Activated T-cell treated with anti-CD3 and anti-CD28 coated beads, Interleukin-2, amount 50 U/mL, for 1 hour (primary cell): ENCODE results near the gene FXR2.

ENCODE experiments used
- DNase-seq: peaks from one replicate; pipeline ENCODE4 v3.0.0-alpha.2; 2020

The FXR2 gene

DNA sequence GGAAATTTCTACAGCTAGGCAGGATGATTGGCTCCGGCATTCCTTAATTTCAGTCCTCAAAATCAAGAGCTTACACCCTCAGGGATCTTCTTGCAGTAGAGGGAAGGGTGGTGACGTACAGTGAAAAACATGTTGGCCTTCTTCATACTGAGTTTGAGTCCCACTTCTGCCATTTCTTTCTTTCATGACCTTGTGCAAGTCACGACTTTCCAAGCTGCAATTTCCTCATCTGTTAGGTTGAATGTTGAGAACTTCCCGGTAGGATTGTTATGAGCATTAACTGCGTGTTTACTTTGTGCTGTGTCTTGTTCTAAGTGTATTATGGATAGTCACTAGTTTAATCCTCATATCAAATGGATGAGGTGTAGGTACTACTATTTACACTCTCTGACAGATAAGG, 45.1 kb downstream of the FXR2 start:
- DNase-seq = no peak

DNA sequence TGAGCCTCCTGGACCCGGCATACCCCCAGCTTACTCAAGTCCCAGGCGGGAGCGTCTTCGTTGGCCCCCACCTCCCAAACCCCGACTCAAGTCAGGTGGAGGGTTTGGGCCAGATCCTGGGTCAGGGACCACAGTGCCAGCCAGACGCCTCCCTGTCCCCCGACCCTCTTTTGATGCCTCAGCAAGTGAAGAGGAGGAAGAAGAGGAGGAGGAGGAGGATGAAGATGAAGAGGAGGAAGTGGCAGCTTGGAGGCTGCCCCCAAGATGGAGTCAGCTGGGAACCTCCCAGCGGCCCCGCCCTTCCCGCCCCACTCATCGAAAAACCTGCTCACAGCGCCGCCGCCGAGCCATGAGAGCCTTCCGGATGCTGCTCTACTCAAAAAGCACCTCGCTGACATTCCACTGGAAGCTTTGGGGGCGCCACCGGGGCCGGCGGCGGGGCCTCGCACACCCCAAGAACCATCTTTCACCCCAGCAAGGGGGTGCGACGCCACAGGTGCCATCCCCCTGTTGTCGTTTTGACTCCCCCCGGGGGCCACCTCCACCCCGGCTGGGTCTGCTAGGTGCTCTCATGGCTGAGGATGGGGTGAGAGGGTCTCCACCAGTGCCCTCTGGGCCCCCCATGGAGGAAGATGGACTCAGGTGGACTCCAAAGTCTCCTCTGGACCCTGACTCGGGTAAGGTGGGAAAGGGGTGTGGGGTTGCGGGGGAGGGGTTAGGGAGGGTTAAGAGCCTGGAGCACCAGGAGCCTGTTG, 51.4 kb downstream of the FXR2 start:
- DNase-seq = no peak

DNA sequence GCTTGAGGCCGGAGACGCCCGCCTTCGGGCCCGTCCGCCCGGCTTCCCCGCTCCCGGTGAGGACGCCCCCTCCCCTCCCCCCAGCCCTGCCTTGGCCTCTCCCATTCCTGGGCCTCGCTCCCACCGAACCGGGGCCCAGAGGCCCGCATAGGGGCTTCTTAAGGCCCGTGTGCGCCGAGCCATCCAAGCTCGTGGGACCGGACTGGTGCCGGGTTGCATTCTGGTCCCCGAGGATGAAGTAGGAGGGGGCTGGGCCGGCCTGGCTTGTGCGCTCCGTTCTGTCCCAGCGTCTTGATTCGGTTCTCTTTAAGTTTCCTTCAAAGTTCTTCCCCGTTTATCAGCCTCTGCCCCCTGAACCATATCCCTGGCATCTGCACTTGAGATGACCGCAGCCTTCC, 52.5 kb downstream of the FXR2 start:
- DNase-seq = no peak

DNA sequence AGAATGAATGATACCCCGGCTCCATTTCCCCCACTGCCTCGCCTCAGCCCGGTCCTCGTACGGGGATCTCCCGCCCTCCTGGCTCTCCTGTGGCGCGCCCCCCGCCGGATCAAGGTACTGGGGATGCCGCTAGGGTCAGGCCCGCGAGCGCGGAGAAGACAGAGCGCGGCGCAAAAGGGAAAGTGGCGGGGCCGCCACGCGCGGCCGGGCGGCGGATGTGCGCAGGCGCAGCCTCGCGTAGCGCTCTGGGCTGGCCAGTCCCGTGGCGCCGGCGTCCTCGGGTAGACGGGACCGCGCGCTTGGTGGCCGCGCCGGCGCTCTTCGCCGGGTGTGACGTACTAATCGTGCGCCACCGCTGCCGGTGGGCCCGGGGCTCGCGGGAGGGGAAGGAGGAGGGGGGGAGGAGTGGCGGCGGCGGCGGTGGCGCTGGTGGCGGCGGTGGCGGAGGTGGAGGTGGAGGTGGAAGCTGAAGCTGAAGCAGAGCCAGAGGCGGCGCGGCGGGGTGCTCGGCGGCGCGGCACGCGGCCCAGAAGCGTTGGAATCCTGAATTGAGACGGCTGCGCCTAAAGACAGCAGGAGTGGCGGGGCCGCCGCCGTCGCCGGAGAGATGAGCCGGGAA, 53.0 kb downstream of the FXR2 start, which contains the start of gene SENP3:
Gene SENP3, plus strand, starts transcription at position 331 of the 619 bp plus-strand sequence. CDS start 1,158 bp downstream, outside the sequence.
- peak; percentile 90 for DNase-seq

DNA sequence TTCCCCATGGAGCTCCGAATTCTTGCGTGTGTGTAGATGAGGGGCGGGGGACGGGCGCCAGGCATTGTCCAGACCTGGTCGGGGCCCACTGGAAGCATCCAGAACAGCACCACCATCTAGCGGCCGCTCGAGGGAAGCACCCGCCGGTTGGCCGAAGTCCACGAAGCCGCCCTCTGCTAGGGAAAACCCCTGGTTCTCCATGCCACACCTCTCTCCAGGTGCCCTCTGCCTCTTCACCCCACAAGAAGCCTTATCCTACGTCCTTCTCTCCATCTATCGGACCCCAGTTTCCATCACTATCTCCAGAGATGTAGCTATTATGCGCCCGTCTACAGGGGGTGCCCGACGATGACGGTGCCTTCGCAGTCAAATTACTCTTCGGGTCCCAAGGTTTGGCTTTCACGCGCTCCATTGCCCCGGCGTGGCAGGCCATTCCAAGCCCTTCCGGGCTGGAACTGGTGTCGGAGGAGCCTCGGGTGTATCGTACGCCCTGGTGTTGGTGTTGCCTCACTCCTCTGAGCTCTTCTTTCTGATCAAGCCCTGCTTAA, 53.6 kb downstream of the FXR2 start:
- peak; percentile 81 for DNase-seq

DNA sequence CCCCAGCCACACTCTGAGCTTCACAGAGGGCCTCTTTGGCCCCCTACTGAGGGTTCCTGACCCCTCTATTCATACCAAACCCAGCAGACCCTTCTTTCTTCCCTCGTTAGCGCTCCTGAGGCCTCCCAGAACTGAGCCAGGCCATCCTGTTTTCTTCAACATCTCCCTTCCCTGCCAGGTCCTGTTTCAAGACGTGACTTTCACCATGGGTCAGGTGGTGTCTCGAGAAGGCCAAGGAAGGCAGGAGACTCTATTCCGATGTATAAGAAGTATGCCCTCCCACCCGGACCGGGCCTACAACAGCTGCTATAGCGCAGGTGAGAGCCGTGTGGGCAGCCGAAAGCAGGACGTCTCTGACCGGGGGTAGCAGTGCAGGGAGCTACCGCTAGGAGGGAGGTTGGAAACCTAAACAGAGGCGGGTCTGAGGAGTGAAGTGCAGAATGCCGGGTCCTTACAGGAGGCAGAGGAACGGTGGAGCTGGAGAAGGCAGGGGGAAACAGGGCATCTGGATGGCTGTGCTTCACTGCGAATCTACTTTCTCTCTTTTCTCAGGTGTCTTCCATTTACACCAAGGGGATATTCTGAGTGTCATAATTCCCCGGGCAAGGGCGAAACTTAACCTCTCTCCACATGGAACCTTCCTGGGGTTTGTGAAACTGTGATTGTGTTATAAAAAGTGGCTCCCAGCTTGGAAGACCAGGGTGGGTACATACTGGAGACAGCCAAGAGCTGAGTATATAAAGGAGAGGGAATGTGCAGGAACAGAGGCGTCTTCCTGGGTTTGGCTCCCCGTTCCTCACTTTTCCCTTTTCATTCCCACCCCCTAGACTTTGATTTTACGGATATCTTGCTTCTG, 54.3 kb downstream of the FXR2 start:
- peak; percentile 62 for DNase-seq

DNA sequence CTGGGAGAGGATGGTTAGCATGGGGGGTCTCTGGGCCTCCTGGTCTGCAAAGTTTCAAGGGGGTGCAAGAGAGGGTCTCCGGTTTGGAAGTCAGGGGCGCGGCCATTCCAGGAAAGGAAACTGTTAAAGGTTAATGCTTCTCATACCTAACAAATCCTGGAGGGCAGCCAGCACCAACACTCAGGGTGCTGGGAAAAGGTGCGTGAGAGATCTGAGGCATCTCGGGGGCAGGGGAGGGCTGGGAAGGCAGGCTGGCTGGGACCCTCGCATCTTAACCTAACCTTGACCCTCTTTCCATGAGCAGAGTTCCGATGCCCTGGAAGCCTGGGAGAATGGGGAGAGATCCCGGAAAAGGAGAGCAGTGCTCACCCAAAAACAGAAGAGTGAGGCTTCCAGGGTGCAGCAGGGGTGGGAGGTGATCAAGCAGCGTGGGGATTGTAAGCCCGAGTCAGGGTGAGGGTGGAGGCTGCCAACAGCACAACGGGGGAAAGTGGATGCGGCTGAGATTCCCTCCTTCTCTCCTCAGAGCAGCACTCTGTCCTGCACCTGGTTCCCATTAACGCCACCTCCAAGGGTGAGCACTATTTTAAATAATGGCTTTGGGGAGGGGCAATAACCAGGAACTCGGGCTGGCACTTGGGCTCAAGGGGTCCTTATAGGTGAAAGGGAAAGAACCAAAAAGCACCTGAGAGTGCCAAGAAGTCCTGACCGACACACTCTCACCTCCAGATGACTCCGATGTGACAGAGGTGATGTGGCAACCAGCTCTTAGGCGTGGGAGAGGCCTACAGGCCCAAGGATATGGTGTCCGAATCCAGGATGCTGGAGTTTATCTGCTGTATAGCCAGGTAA, 55.2 kb downstream of the FXR2 start:
- no peak for DNase-seq

DNA sequence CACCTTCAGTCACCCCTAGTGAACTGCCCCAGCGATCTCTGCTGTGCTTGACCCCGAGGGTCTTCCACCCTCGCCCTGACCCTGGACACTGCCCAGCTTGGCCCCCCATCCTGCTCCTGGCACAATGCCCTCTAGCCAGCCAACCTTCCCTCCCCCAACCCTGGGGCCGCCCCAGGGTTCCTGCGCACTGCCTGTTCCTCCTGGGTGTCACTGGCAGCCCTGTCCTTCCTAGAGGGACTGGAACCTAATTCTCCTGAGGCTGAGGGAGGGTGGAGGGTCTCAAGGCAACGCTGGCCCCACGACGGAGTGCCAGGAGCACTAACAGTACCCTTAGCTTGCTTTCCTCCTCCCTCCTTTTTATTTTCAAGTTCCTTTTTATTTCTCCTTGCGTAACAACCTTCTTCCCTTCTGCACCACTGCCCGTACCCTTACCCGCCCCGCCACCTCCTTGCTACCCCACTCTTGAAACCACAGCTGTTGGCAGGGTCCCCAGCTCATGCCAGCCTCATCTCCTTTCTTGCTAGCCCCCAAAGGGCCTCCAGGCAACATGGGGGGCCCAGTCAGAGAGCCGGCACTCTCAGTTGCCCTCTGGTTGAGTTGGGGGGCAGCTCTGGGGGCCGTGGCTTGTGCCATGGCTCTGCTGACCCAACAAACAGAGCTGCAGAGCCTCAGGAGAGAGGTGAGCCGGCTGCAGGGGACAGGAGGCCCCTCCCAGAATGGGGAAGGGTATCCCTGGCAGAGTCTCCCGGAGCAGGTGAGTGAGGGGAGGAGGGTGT, 56.0 kb downstream of the FXR2 start, which contains the start of gene TNFSF13:
Gene TNFSF13, plus strand, starts transcription at position 207 of the 776 bp plus-strand sequence. Its CDS starts 290 bp downstream, at position 497.
- no peak for DNase-seq

DNA sequence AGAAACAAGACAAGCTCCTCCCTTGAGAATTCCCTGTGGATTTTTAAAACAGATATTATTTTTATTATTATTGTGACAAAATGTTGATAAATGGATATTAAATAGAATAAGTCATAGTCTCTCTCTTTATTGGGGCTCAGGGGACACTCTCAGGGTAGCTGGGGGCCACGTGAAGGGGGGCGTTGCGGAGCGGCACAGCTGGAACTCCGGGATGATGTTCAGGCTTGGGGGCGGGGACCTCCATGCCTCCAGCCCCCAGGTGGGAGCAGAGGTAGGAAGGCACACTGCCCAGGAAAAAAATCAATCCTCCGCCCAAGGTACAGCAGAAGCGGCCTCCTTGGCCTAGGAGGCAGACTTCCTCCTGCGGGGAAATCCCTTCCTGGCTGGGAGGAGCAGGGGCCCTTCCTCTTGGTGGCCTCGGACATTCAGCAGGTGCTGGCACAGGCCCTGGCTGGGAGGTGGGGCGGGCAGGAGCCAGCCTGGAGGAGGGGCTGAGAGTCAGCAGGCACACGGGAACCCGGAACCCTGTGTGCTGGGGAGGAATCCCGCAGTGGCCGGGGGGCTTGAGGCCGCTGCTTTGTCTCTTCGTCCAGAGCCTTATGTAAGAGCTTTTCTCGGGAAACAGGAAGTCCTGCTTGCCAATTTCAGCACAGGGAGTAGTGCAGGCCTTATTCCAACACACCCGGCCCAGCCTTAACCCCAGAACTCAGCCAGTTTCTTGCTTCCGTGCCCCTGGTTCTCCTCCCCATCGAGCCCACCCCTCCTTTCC, 56.7 kb downstream of the FXR2 start:
- DNase-seq = no peak

DNA sequence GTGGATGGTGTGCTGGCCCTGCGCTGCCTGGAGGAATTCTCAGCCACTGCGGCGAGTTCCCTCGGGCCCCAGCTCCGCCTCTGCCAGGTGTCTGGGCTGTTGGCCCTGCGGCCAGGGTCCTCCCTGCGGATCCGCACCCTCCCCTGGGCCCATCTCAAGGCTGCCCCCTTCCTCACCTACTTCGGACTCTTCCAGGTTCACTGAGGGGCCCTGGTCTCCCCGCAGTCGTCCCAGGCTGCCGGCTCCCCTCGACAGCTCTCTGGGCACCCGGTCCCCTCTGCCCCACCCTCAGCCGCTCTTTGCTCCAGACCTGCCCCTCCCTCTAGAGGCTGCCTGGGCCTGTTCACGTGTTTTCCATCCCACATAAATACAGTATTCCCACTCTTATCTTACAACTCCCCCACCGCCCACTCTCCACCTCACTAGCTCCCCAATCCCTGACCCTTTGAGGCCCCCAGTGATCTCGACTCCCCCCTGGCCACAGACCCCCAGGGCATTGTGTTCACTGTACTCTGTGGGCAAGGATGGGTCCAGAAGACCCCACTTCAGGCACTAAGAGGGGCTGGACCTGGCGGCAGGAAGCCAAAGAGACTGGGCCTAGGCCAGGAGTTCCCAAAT, 57.4 kb downstream of the FXR2 start:
- DNase-seq = no peak

DNA sequence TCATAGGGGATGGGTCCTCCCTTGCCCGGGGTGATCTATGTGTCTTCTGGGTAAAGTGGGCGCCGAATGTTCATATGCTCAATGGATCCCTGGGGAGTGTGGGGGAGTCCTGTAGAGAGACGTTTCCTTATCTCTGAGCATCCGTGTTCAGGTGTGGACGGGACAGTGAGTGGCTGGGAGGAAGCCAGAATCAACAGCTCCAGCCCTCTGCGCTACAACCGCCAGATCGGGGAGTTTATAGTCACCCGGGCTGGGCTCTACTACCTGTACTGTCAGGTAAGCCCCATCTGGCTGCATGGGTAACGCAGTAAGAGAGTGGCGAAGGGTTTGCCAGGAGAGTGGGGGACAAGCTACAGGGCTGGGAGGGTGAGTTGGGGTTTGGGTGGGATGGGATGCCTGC, 58.1 kb downstream of the FXR2 start:
- no peak for DNase-seq

DNA sequence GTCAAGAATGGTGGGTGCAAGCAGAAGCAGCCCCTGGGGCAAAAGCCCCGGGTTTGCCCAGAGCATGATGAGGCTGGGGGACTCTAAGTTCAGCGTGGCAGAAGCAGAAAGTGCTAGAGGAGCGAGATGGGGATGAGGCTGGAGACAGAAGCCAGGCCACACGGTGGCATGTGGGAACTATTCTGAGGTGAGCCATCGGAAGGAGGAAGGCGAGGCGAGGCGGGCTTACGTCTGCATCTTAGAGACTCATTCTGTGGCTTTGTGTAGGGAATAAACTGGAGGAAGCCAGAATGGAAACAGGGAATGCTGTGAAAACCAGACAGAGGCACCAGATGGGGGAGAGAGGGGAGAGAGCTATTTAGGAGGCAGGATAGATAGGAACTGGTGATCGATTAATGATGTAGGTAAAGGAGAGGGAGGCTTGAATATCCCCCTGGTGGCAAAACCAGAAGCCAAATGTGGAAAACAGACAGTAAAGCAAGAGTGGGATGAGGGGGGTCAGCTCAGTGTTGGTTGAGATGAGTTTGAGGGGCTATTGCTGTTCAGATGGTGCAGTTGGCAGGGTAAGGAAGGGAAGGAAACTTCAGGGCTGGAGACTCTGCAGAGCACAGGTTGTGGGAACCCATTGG, 59.3 kb downstream of the FXR2 start:
- no peak for DNase-seq

DNA sequence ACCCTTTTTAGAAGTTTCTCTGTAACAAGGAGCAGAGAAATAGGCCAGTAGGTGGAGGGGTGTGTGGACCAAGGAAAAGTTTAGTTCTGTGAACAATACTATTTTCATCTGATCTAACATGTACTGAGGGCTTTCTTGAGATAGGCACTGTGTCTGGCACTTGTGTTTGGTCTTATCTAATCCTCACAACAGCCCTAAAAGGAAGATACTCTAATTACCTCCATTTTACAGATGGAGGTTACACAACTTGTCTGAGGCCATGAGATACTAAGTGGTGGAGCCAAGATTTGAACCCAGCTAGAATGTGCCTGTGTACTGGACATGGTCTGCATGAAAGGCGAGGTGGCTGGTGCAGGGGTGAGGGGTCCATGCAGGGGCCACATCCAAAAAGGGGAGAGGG, 61.3 kb downstream of the FXR2 start:
- no peak for DNase-seq

DNA sequence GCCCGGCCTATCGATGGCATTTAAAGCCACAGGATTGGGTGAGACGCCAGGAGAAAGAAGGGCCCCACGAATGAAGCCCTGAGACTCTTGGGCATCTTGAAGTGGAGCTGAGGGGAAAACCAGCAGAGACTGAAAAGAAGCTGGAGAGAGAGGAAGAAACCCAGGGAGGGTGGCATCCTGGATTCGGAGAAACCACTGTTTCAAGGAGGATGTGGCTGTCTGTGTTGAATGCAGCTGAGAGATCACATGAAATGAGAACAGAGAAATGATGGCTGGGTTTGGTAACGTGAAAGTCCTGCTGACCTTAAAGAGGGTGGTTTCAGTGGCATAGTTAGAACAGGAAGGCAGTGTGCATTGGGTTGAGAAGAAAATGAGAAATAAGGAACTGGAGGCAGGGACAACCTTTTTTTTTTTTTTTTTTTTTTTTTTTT, 62.1 kb downstream of the FXR2 start:
- DNase-seq = peak; percentile 28

DNA sequence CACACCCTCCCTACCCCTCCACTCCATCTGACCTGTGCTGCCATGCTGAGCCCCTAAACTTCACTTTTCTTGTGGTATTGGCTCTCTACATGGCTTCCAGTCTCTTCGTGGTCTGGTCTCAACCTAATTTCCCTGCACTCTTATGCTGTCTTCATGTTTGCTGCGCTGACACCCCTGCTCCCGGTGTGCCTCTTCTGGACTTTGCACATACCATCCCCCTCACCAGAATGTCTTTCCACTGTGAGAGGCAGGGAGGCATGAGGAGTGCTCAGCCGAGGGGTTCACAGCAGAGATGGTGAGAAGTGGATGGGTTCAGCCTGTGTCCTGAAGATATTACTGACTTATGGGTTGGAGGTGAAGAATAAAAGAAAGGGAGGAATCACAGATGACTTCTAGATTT, 63.3 kb downstream of the FXR2 start:
- DNase-seq = no peak

DNA sequence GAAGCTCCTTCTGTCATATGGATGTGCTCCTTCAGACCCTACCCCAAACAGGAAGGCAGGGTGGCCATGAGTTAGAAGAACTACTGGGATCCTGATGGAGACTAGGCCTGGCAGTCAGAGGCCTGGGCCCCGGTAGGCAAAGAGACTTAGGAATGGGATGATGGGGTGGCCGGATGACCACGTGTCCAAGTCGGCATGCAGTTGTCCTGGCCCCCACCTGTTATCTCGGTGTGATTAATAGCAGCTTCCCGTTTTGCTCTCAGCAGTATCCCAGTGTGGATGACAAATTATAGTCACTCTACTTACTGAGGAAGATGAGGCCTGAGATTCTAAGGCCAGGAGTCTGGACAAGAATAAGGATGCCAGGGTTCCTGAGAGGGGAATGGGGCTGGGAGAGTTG, 64.4 kb downstream of the FXR2 start:
- DNase-seq = no peak

DNA sequence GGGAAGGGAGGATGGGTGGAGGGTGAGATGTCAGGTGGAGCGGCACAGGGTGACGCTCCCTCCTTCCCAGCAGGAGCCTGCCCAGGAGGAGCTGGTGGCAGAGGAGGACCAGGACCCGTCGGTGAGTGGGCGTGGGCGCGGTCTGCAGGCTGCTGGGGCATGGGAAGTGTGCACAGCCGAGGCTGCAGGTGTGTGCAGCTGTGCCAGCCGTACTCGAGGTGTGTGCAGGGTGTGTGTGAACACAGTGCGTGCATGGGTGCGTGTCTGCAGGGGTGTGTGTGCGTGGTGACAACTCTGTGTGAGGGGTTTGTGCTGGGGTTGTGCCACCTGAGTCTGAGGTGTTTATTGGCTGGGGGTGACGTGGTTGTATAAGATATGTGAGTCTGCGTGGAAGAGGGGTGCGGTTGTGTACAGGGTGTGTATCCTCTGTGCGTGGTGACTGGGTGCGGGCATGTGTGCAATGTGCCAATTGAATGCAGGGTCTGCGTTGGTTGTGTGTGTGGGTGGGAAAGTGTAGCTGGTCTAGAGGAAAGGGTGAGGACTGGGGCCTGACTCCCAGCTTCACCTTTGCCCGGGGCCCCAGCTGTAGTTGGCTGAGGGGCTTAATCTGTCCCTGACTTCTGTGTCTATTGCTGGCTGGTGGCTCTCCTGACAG, 65.2 kb downstream of the FXR2 start:
- DNase-seq = no peak

DNA sequence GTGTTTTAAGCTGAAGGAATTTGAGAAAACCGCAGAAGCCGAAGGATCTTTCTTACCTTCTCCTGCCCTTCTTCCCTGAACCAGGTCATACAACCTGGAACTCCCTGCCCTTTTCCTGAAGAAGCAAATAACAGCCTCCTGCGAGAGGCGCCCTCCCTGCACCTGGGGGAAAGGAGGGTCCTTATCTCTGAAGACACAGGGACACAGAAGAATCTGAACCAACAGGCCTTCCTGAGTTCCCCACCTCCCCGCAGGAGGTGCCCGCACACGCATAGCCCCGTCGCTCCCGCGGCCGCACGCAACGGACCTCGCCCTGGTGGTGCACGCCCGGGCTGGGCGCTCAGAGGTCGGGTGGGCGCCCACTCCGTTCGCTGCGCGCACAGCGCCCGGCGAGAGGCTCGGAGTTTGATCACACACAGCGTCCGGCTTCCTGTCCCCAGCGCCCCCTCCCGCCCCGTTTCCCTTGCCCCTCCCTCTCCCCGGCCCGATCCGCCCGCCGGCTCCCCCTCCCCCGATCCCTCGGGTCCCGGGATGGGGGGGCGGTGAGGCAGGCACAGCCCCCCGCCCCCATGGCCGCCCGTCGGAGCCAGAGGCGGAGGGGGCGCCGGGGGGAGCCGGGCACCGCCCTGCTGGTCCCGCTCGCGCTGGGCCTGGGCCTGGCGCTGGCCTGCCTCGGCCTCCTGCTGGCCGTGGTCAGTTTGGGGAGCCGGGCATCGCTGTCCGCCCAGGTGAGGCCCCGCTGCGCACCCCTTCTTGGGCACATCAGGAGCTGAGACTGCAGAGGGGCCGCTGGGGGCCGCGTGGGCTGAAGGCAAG, 65.9 kb downstream of the FXR2 start, which contains the start of gene TNFSF12:
Gene TNFSF12, plus strand, starts transcription at position 474 of the 816 bp plus-strand sequence. Its CDS starts 96 bp downstream, at position 570.
- peak; percentile 54 for DNase-seq
